ENCODE results near the gene HOXD8. TPM values are rescaled to one million over a fixed set of nuclear protein-coding genes. Genes with fewer than 3 reads are reported as not detected.
A peak's percentile ranks its signal among the peaks of the same experiment; 100 is the strongest.

The HOXD8 gene
- total and polyA plus RNA-seq, 2 donors (not counting 1 experiment from before 2014, with no cell fraction given) = not detected

- Histone ChIP-seq H3K4me3 (replicated peaks in 1 of 4; ENCODE audit: control extremely low read depth in 1 of 4, insufficient read depth in 1 of 4, low read depth in 3 of 4, low read length in 4 of 4) (no peak overlapping the region), H3K9ac (ENCODE audit: insufficient read depth, low read length) (no peak overlapping the region), H2AFZ (ENCODE audit: low read length) (no peak overlapping the region), H3K4me2 (ENCODE audit: extremely low read depth, insufficient read depth, low read length) (no peak overlapping the region), H3K27ac (ENCODE audit: insufficient read depth, low read length) (no peak overlapping the region), H4K20me1 (ENCODE audit: control insufficient read depth, extremely low read depth, insufficient read depth, low read length) (no peaks in the 10 kb centered on the region), H3K79me2 (ENCODE audit: control insufficient read depth, insufficient read depth, low read length) (no peaks in the 10 kb centered on the region), H3K4me1 (ENCODE audit: control insufficient read depth, extremely low read depth, insufficient read depth, low read length) (no peaks in the 10 kb centered on the region), H3K36me3 (ENCODE audit: control insufficient read depth, insufficient read depth, low read length) (no peaks in the 10 kb centered on the region), H3K27me3 (ENCODE audit: control insufficient read depth, insufficient read depth, low read length) (peaks cover 87% of the 10 kb centered on the region), H3K9me3 (ENCODE audit: control insufficient read depth, insufficient read depth, low read depth, low read length) (no peaks in the 10 kb centered on the region)
- TF ChIP-seq CTCF (conservative IDR thresholded peaks at IDR 0.05 in 1 of 2, IDR thresholded peaks at IDR 0.05 in 1 of 2; ENCODE audit: low read depth in 1 of 2, low read length in 2 of 2) = no peak
- TF ChIP-seq EZH2 (IDR thresholded peaks at IDR 0.05; ENCODE audit: low read length, missing control alignments) = no peak
- DNase-seq (ENCODE audit: low read depth in 2 of 2) = no peak
Observed at GRCh38 chr2:176087330-176088047, 42.0 kb upstream of the HOXD8 start.

- Histone ChIP-seq H3K4me2 (ENCODE audit: extremely low read depth, insufficient read depth, low read length) (peak overlapping the region; percentile 1), H4K20me1 (ENCODE audit: control insufficient read depth, extremely low read depth, insufficient read depth, low read length) (no peaks in the 10 kb centered on the region), H3K79me2 (ENCODE audit: control insufficient read depth, insufficient read depth, low read length) (no peaks in the 10 kb centered on the region), H3K4me3 (replicated peaks in 1 of 4; ENCODE audit: control extremely low read depth in 1 of 4, insufficient read depth in 1 of 4, low read depth in 3 of 4, low read length in 4 of 4) (peak overlapping the region in 1 of 4 experiments; percentile 19), H3K27ac (ENCODE audit: insufficient read depth, low read length) (no peak overlapping the region), H3K9ac (ENCODE audit: insufficient read depth, low read length) (no peak overlapping the region), H3K27me3 (ENCODE audit: control insufficient read depth, insufficient read depth, low read length) (peaks cover 83% of the 10 kb centered on the region), H3K9me3 (ENCODE audit: control insufficient read depth, insufficient read depth, low read depth, low read length) (no peaks in the 10 kb centered on the region), H2AFZ (ENCODE audit: low read length) (no peak overlapping the region), H3K36me3 (ENCODE audit: control insufficient read depth, insufficient read depth, low read length) (no peaks in the 10 kb centered on the region), H3K4me1 (ENCODE audit: control insufficient read depth, extremely low read depth, insufficient read depth, low read length) (no peaks in the 10 kb centered on the region)
- TF ChIP-seq CTCF (conservative IDR thresholded peaks at IDR 0.05 in 1 of 2, IDR thresholded peaks at IDR 0.05 in 1 of 2; ENCODE audit: low read depth in 1 of 2, low read length in 2 of 2) = peak; percentile 79 to 81
- TF ChIP-seq EZH2 (IDR thresholded peaks at IDR 0.05; ENCODE audit: low read length, missing control alignments) = peak; percentile 51
- peak; percentile 34 to 42 for DNase-seq (ENCODE audit: low read depth in 2 of 2)
Observed at GRCh38 chr2:176088048-176088936, 41.2 kb upstream of the HOXD8 start.
